Skeletal muscle cell (primary cell): ENCODE measurements around the gene PTGER2.
A peak's percentile ranks its signal among the peaks of the same experiment; 100 is the strongest.

Source experiments
- DNase-seq: peaks from one replicate; pipeline ENCODE4 v3.0.0-alpha.2; 2010; ENCODE audit warnings: low read depth
- H3K4me3 ChIP-seq: 2 replicates; pipeline ENCODE4 v1.5.1; 2011; ENCODE audit warnings: low read depth, mild to moderate bottlenecking, control low read depth, low read length, moderate library complexity

PTGER2 gene

GRCh38 chr14:52333823-52334657 lies 19.9 kb downstream of the PTGER2 start:
- H3K4me3 ChIP-seq: no peak overlapping the region
- no peak for DNase-seq

- H3K4me3 ChIP-seq: no peak overlapping the region
- no peak for DNase-seq
Observed at GRCh38 chr14:52336241-52336640, 22.1 kb downstream of the PTGER2 start.

- H3K4me3 ChIP-seq: no peak overlapping the region
- no peak for DNase-seq
Observed at GRCh38 chr14:52338051-52338681, 24.1 kb downstream of the PTGER2 start.

- no peak overlapping the region for H3K4me3 ChIP-seq
- DNase-seq: no peak
Observed at GRCh38 chr14:52339262-52339661, 25.1 kb downstream of the PTGER2 start.

- peak; percentile 61 for DNase-seq
- H3K4me3 ChIP-seq: no peak overlapping the region
Observed at GRCh38 chr14:52342849-52343596, 28.9 kb downstream of the PTGER2 start.

- no peak for DNase-seq
- H3K4me3 ChIP-seq: no peak overlapping the region
Observed at GRCh38 chr14:52346778-52347177, 32.7 kb downstream of the PTGER2 start.

- no peak overlapping the region for H3K4me3 ChIP-seq
- no peak for DNase-seq
Observed at GRCh38 chr14:52348279-52348678, 34.2 kb downstream of the PTGER2 start.

- no peak overlapping the region for H3K4me3 ChIP-seq
- no peak for DNase-seq
Observed at GRCh38 chr14:52348776-52349175, 34.7 kb downstream of the PTGER2 start.

- H3K4me3 ChIP-seq: no peak overlapping the region
- no peak for DNase-seq
Observed at GRCh38 chr14:52349731-52350130, 35.6 kb downstream of the PTGER2 start.

GRCh38 chr14:52350445-52350844 lies 36.3 kb downstream of the PTGER2 start:
- no peak for DNase-seq
- no peak overlapping the region for H3K4me3 ChIP-seq

- H3K4me3 ChIP-seq: no peak overlapping the region
- DNase-seq: peak; percentile 92
Observed at GRCh38 chr14:52351233-52352060, 37.3 kb downstream of the PTGER2 start.

GRCh38 chr14:52352061-52352491 lies 38.0 kb downstream of the PTGER2 start:
- no peak overlapping the region for H3K4me3 ChIP-seq
- DNase-seq: peak; percentile 76

GRCh38 chr14:52352569-52352968 lies 38.5 kb downstream of the PTGER2 start:
- no peak overlapping the region for H3K4me3 ChIP-seq
- DNase-seq: no peak

GRCh38 chr14:52354242-52354641 lies 40.1 kb downstream of the PTGER2 start:
- H3K4me3 ChIP-seq: no peak overlapping the region
- DNase-seq: no peak

- peak; percentile 91 for DNase-seq
Observed at GRCh38 chr14:52355016-52355431, 40.9 kb downstream of the PTGER2 start.

GRCh38 chr14:52355526-52355925 lies 41.4 kb downstream of the PTGER2 start:
- no peak for DNase-seq

More at GRCh38 chr14:52355016-52355431, 40.9 kb downstream of the PTGER2 start:
- no peak overlapping the region for H3K4me3 ChIP-seq

GRCh38 chr14:52356025-52356424 lies 41.9 kb downstream of the PTGER2 start:
- DNase-seq: peak; percentile 60
- no peak overlapping the region for H3K4me3 ChIP-seq

More at GRCh38 chr14:52355526-52355925, 41.4 kb downstream of the PTGER2 start:
- no peak overlapping the region for H3K4me3 ChIP-seq

GRCh38 chr14:52360831-52361230 lies 46.7 kb downstream of the PTGER2 start:
- H3K4me3 ChIP-seq: no peak overlapping the region
- no peak for DNase-seq

GRCh38 chr14:52363041-52363704 lies 49.1 kb downstream of the PTGER2 start:
- no peak for DNase-seq
- H3K4me3 ChIP-seq: no peak overlapping the region
